Neural cell (in vitro differentiated cells): ENCODE measurements around the gene PYGO2. TPM values are rescaled to one million over a fixed set of nuclear protein-coding genes. Genes with fewer than 3 reads are reported as not detected.

Experiments used
- H2AFZ ChIP-seq: fragments of 200-600, 300-800 bp; sonication (generic), shearing (Covaris generic); 2 replicates; pipeline ENCODE4 v1.6.0; 2014; ENCODE audit warnings: low read depth, mild to moderate bottlenecking, antibody characterized with exemption, low read length, moderate library complexity
- H3F3A ChIP-seq: fragments of 200-600 bp; shearing (Covaris generic); 2 replicates; pipeline ENCODE4 v1.6.1; 2016; ENCODE audit warnings: mild to moderate bottlenecking, moderate library complexity, mixed read lengths, antibody characterized with exemption, low read length; ENCODE audit not compliant: insufficient read depth, poor library complexity, severe bottlenecking
- H3K27ac ChIP-seq: fragments of 200-600, 300-800 bp; sonication (generic), shearing (Covaris generic); 2 replicates; pipeline ENCODE4 v1.5.1; 2014; ENCODE audit warnings: mild to moderate bottlenecking, low read length, moderate library complexity
- H3K27me3 ChIP-seq: fragments of 300-800, 200-600 bp; sonication (generic), shearing (Covaris generic); 2 replicates; pipeline ENCODE4 v1.6.0; 2014; ENCODE audit warnings: mild to moderate bottlenecking, low read depth, low read length, moderate library complexity; ENCODE audit not compliant: insufficient read depth
- H3K36me3 ChIP-seq: fragments of 300-800, 200-600 bp; sonication (generic), shearing (Covaris generic); 2 replicates; pipeline ENCODE4 v1.5.1; 2014; ENCODE audit warnings: mild to moderate bottlenecking, antibody characterized with exemption, low read length, moderate library complexity; ENCODE audit not compliant: insufficient read depth
- H3K4me2 ChIP-seq: fragments of 300-800, 200-600 bp; sonication (generic), shearing (Covaris generic); 2 replicates; pipeline ENCODE4 v1.6.0; 2014; ENCODE audit warnings: mild to moderate bottlenecking, low read length
- H3K4me3 ChIP-seq: fragments of 300-800, 200-600 bp; sonication (generic), shearing (Covaris generic); 2 replicates; pipeline ENCODE4 v1.5.1; 2014; ENCODE audit warnings: mild to moderate bottlenecking, low read length, moderate library complexity
- H3K79me2 ChIP-seq: fragments of 200-600 bp; shearing (Covaris generic); replicated peaks from 2 replicates; pipeline ENCODE4 v1.6.0; 2014; ENCODE audit warnings: mild to moderate bottlenecking, low read length, moderate library complexity; ENCODE audit not compliant: insufficient read depth
- H3K9ac ChIP-seq: fragments of 300-800, 200-600 bp; sonication (generic), shearing (Covaris generic); 2 replicates; pipeline ENCODE4 v1.6.1; 2016; ENCODE audit warnings: mild to moderate bottlenecking, low read length, mixed read lengths
- H3K9me2 ChIP-seq: fragments of 200-600 bp; shearing (Covaris generic); 2 replicates; pipeline ENCODE4 v1.6.1; 2016; ENCODE audit warnings: mild to moderate bottlenecking, low read length, mixed read lengths; ENCODE audit not compliant: insufficient read depth
- H3K9me3 ChIP-seq: fragments of 200-600, 300-800 bp; sonication (generic), shearing (Covaris generic); 2 replicates; pipeline ENCODE4 v1.6.1; 2016; ENCODE audit warnings: mild to moderate bottlenecking, mixed run types, low read length, moderate library complexity, mixed read lengths
- H4K20me1 ChIP-seq: fragments of 200-600 bp; shearing (Covaris generic); 2 replicates; pipeline ENCODE4 v1.6.1; 2016; ENCODE audit warnings: mild to moderate bottlenecking, mixed run types; ENCODE audit not compliant: insufficient read depth
- CTCF ChIP-seq: fragments of 450-650 bp; IDR thresholded peaks from 2 replicates; pipeline ENCODE4 v1.5.1; 2014; ENCODE audit warnings: antibody characterized with exemption, mild to moderate bottlenecking, moderate library complexity; ENCODE audit not compliant: poor library complexity, severe bottlenecking
- EP300 ChIP-seq: fragments of 450-650 bp; conservative IDR thresholded peaks from 2 replicates; pipeline ENCODE4 v1.6.1; 2014; ENCODE audit warnings: antibody characterized with exemption, mild to moderate bottlenecking, moderate library complexity; ENCODE audit not compliant: poor library complexity, severe bottlenecking
- EZH2 ChIP-seq: fragments of 200-600, 300-800 bp; shearing (Covaris generic), sonication (generic); IDR thresholded peaks from 2 replicates; pipeline ENCODE4 v1.6.1; 2014; ENCODE audit warnings: antibody characterized with exemption, low read length, borderline replicate concordance, mild to moderate bottlenecking; ENCODE audit not compliant: insufficient read depth, poor library complexity, severe bottlenecking
- MXI1 ChIP-seq: fragments of 450-650 bp; conservative IDR thresholded peaks from 2 replicates; pipeline ENCODE4 v1.6.1; 2014; ENCODE audit warnings: antibody characterized with exemption, mild to moderate bottlenecking; ENCODE audit not compliant: poor library complexity, severe bottlenecking
- POLR2AphosphoS5 ChIP-seq: IDR thresholded peaks from 2 replicates; pipeline ENCODE4 v1.6.1; 2012
- RAD21 ChIP-seq: fragments of 450-650 bp; conservative IDR thresholded peaks from 2 replicates; pipeline ENCODE4 v1.6.1; 2014; ENCODE audit warnings: antibody characterized with exemption, mild to moderate bottlenecking, moderate library complexity
- SMC3 ChIP-seq: fragments of 450-650 bp; conservative IDR thresholded peaks from 2 replicates; pipeline ENCODE4 v1.6.1; 2014; ENCODE audit warnings: antibody characterized with exemption, mild to moderate bottlenecking, moderate library complexity; ENCODE audit not compliant: poor library complexity
- TAF1 ChIP-seq: IDR thresholded peaks from 2 replicates; pipeline ENCODE4 v1.6.1; 2012; ENCODE audit warnings: low read depth
- polyA plus RNA-seq: library from polyadenylated mRNA; depleted of rRNA; stranded (reverse); fragments of >200 nt; gene quantifications from 2 replicates; pipeline ENCODE4 v1.2.3, GENCODE V29; 2014
- TF ChIP-seq, protein P1 (sequence below): IDR thresholded peaks from 2 replicates; pipeline ENCODE4 v1.6.1; 2012; ENCODE audit warnings: borderline replicate concordance

The PYGO2 gene
- polyA plus RNA-seq, 1 donor from 2014 or later, result 13.4 TPM

DNA sequence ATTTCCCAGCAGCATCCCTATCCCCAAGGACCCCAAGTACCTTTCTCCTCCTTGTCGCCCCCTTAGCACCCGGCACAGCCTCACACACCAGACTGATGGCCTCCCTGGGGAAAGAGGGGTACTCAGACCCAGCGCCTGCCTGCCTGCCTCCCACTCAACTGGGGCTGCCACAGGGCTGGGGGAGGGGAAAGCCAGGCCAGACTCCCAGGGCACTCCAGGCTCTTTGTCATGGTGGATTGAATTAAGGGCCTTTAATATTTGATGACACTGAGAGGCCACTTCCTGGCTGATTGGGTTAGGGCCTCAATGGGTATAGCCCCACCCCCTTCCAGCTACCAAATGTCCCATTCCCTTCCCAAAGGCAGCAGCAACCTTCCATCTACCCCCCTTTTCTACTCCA, 7.1 kb upstream of the PYGO2 start:
- no peak overlapping the region for H3K4me2 ChIP-seq
- H4K20me1 ChIP-seq, result no peaks in the 10 kb centered on the region
- no peaks in the 10 kb centered on the region for H3K36me3 ChIP-seq
- H3K79me2 ChIP-seq, result no peaks in the 10 kb centered on the region
- H3K4me3 ChIP-seq, result no peak overlapping the region
- H3K27ac ChIP-seq, result no peak overlapping the region
- TF ChIP-seq SMC3 (no peak), POLR2AphosphoS5 (no peak), EP300 (no peak), CTCF (no peak), EZH2 (no peak), MXI1 (no peak), TAF1 (no peak), RAD21 (no peak)
- TF ChIP-seq, protein P1, sequence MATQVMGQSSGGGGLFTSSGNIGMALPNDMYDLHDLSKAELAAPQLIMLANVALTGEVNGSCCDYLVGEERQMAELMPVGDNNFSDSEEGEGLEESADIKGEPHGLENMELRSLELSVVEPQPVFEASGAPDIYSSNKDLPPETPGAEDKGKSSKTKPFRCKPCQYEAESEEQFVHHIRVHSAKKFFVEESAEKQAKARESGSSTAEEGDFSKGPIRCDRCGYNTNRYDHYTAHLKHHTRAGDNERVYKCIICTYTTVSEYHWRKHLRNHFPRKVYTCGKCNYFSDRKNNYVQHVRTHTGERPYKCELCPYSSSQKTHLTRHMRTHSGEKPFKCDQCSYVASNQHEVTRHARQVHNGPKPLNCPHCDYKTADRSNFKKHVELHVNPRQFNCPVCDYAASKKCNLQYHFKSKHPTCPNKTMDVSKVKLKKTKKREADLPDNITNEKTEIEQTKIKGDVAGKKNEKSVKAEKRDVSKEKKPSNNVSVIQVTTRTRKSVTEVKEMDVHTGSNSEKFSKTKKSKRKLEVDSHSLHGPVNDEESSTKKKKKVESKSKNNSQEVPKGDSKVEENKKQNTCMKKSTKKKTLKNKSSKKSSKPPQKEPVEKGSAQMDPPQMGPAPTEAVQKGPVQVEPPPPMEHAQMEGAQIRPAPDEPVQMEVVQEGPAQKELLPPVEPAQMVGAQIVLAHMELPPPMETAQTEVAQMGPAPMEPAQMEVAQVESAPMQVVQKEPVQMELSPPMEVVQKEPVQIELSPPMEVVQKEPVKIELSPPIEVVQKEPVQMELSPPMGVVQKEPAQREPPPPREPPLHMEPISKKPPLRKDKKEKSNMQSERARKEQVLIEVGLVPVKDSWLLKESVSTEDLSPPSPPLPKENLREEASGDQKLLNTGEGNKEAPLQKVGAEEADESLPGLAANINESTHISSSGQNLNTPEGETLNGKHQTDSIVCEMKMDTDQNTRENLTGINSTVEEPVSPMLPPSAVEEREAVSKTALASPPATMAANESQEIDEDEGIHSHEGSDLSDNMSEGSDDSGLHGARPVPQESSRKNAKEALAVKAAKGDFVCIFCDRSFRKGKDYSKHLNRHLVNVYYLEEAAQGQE, result no peak
- no peaks in the 10 kb centered on the region for H3K9me3 ChIP-seq
- no peaks in the 10 kb centered on the region for H3K9me2 ChIP-seq
- H3K27me3 ChIP-seq, result no peaks in the 10 kb centered on the region
- H3K9ac ChIP-seq, result no peak overlapping the region
- H2AFZ ChIP-seq, result no peak overlapping the region
- H3F3A ChIP-seq, result no peaks in the 10 kb centered on the region

DNA sequence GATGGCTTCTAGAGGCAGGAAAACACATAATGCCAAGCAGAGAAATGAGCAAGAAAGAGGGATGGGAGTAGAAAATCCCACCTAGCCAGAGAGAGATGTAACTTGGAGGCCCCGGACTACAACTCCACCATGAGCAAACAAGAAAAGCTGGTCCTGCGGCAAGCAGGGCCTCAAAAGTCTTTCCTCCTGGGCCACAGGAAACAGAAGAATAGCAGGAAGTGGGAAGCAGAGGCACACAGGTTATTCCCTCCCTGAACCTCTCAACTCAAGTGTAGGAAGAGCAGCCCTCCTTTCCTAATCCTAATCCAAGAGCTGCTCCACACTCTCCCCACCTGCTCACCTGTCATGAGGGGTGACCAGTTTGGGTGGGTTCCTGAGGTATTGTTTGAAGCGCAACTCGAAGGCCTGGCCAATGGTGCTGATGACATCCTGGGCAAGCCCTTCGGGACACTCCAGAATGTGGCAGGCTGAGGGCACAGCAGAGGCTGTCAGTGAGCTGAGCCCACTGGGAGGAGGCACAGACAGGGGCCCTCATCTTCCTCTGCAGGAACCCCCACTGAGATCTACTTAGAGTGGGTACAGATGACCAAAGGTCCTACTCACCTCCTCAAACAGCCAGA, 5.9 kb upstream of the PYGO2 start:
- no peaks in the 10 kb centered on the region for H3K27me3 ChIP-seq
- H2AFZ ChIP-seq, result no peak overlapping the region
- TF ChIP-seq SMC3 (no peak), TAF1 (no peak), CTCF (no peak), EP300 (no peak), POLR2AphosphoS5 (no peak), MXI1 (no peak), RAD21 (no peak), EZH2 (no peak)
- TF ChIP-seq, protein P1, result no peak
- no peak overlapping the region for H3K4me2 ChIP-seq
- no peak overlapping the region for H3K9ac ChIP-seq
- H3K79me2 ChIP-seq, result peaks cover 8% of the 10 kb centered on the region
- H3K9me2 ChIP-seq, result no peaks in the 10 kb centered on the region
- no peaks in the 10 kb centered on the region for H3K36me3 ChIP-seq
- H3K27ac ChIP-seq, result no peak overlapping the region
- H3F3A ChIP-seq, result no peaks in the 10 kb centered on the region
- H3K4me3 ChIP-seq, result no peak overlapping the region
- no peaks in the 10 kb centered on the region for H4K20me1 ChIP-seq
- no peaks in the 10 kb centered on the region for H3K9me3 ChIP-seq
